Heart left ventricle (tissue), 13 donors: ENCODE data around the gene TMEM242.

Experiments
- POLR2A ChIP-seq, 2 donors: fragments of 450-650 bp; IDR thresholded peaks; one replicate each; pipeline ENCODE4 v1.6.1; 2017; ENCODE audit warnings: antibody characterized with exemption in 2 of 2, mild to moderate bottlenecking in 2 of 2, moderate library complexity in 2 of 2
- TF ChIP-seq, protein P1 (sequence below), 12 donors: fragments of 200-600 bp; sonication (generic) in 4 of 12; IDR thresholded peaks; one replicate each; pipeline versions ENCODE4 v1.5.0 to v1.8.0; 2018 to 2022; ENCODE audit warnings: antibody characterized with exemption in 12 of 12, mild to moderate bottlenecking in 5 of 12
- donor health status: ischemic (EF 13 %, LVEDD 7.1; RV severe dilation, severe dysfunction).
- donor health status: DM: no; HTN: yes; CAD: no.
- donor health status: DM: no; HTN: no; CAD: no.
- donor health status: ischemic (EF 25% LVEDD 6.9; RV normal size, moderate dysfunction).
- donor health status: ischemic (EF 25% LVEDD 5.7; RV mildly dilated, moderate dysfunction).
- donor health status: ischemic (EF 35%, LVEDD 5.7; RV mildly dilated, moderate dysfunction).
- donor health status: nonischemic (EF 11% LVEDD 7.7; RV severe dilation, severe dysfunction).
- donor health status: DM: yes; HTN: yes; CAD: no.
- donor health status: PGD.
- donor health status: ischemic (EF 29% LVEDD 5.4; RV normal size, mild dysfunction).
- donor health status: nonischemic (EF 23%, LVEDD 6.1; RV moderate dilation, normal function).

DNA sequence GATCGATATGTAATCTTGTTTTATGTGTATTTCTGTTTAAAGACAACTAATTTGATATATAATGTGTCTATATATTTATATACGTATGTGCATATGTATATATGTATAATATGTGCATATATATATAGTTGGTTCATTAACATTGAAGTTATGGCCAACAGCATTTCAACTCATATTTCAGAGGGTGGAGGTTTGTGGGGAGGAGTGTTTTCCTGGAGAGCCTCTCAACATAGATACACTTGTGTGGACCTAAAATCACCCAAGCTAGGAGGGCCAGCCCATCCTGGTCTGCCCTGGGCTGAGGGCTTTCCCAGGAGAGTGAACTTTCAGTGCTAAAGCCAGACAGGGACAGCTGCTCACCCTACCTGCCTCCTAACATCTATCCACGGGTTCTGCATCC, 68.8 kb downstream of the TMEM242 start:
- TF ChIP-seq, protein P1, sequence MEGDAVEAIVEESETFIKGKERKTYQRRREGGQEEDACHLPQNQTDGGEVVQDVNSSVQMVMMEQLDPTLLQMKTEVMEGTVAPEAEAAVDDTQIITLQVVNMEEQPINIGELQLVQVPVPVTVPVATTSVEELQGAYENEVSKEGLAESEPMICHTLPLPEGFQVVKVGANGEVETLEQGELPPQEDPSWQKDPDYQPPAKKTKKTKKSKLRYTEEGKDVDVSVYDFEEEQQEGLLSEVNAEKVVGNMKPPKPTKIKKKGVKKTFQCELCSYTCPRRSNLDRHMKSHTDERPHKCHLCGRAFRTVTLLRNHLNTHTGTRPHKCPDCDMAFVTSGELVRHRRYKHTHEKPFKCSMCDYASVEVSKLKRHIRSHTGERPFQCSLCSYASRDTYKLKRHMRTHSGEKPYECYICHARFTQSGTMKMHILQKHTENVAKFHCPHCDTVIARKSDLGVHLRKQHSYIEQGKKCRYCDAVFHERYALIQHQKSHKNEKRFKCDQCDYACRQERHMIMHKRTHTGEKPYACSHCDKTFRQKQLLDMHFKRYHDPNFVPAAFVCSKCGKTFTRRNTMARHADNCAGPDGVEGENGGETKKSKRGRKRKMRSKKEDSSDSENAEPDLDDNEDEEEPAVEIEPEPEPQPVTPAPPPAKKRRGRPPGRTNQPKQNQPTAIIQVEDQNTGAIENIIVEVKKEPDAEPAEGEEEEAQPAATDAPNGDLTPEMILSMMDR (IDR thresholded peaks at IDR 0.05) = no peak
- no peak for TF ChIP-seq POLR2A (IDR thresholded peaks at IDR 0.05)
